ENCODE results near the gene ZRANB3.

ZRANB3 gene

DNA sequence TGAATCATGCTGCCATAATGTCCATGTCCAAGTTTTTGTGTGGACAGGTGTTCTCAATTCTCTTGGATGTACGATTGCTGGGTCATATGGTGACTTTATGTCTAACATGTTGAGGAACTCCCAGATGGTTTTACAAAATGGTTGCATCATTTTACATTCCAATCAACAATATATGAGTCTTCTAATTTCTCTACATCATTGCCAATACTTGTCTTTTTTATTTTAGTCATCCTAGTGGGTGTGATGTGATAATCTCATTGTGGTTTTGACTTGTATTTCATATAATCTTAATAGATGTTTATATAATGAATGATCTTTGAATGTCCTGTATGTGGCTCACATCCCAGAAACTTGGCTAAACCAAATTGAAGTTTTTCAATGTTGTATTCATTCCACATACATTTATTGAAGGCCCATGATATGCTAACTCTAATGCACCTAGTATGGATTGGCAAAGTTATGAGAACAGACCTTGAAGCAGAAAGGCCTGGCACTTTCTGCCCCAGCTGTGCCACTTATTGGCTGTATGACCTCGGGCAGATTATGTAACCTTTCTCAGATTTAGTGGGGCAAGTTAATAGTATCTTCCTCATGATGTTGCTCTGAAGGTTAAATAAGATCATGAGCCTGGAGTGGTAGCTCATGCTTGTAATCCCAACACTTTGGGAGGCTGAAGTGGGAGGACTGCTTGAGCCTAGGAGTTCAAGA is 273.5 kb downstream of the ZRANB3 start:
- Histone ChIP-seq H3K4me3 (ENCODE audit: low read depth, low read length) (no peak overlapping the region), H3K9me3 (ENCODE audit: severe bottlenecking) (no peaks in the 10 kb centered on the region), H3K36me3 (no peaks in the 10 kb centered on the region), H3K27ac (no peak overlapping the region), H3K27me3 (ENCODE audit: insufficient read depth, low read depth, severe bottlenecking) (no peaks in the 10 kb centered on the region)
- DNase-seq = no peak
- TF ChIP-seq, protein P1, sequence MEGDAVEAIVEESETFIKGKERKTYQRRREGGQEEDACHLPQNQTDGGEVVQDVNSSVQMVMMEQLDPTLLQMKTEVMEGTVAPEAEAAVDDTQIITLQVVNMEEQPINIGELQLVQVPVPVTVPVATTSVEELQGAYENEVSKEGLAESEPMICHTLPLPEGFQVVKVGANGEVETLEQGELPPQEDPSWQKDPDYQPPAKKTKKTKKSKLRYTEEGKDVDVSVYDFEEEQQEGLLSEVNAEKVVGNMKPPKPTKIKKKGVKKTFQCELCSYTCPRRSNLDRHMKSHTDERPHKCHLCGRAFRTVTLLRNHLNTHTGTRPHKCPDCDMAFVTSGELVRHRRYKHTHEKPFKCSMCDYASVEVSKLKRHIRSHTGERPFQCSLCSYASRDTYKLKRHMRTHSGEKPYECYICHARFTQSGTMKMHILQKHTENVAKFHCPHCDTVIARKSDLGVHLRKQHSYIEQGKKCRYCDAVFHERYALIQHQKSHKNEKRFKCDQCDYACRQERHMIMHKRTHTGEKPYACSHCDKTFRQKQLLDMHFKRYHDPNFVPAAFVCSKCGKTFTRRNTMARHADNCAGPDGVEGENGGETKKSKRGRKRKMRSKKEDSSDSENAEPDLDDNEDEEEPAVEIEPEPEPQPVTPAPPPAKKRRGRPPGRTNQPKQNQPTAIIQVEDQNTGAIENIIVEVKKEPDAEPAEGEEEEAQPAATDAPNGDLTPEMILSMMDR (IDR thresholded peaks at IDR 0.05; ENCODE audit: low read depth, low read length) = no peak

DNA sequence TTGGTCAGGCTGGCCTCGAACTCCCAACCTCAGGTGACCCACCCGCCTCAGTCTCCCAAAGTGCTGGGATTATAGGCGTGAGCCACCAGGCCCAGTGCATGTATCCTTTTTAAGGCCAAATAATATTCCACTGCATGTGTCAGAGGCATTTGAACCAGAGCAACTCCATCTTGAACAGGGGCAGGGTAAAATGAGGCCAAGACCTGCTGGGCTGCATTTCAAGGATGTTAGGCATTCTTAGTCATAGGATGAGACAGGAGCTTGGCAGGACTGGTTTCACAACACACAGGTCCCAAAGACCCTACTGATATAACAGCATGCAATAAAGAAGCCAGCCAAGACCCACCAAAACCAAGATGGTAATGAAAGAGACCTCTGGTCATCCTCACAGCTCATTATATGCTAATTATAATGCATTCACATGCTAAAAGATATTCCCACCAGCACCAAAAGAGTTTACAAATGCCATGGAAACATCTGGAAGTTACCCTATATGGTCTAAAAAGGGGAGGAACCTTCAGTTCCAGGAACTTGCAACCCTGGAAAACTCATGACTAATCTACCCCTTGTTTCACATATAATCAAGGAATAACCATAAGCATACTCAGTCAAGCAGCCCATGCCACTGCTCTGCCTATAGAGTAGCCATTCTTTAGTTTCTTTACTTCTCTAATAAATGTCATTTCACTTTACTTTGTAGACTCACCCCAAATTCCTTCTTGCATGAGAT is 274.3 kb downstream of the ZRANB3 start:
- H3K27ac ChIP-seq = no peak overlapping the region
- no peak overlapping the region for H3K4me3 ChIP-seq (ENCODE audit: low read depth, low read length)
- no peaks in the 10 kb centered on the region for H3K9me3 ChIP-seq (ENCODE audit: severe bottlenecking)

DNA sequence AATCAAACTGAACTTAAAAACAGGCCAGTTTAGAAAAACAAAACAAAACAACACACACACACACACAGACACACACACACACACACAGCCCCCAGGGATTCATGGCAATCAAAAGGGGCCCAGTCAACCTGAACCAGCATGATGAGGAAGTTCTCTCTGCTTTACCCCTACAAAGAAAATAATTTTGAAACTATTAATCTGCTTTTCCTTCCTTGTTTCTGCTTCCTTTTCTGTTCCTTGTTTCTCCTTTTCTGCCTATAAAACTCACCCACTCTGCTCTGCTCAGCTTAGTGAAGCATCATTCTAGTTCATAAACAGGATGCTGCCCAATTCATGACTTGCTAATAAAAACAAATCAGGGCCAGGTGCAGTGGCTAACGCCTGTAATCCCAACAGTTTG is 275.8 kb downstream of the ZRANB3 start:
- Histone ChIP-seq H3K27ac (no peak overlapping the region), H3K4me3 (ENCODE audit: low read depth, low read length) (no peak overlapping the region), H3K9me3 (ENCODE audit: severe bottlenecking) (no peaks in the 10 kb centered on the region), H3K36me3 (no peaks in the 10 kb centered on the region), H3K27me3 (ENCODE audit: insufficient read depth, low read depth, severe bottlenecking) (no peaks in the 10 kb centered on the region)
- DNase-seq = no peak
- TF ChIP-seq, protein P1 (IDR thresholded peaks at IDR 0.05; ENCODE audit: low read depth, low read length) = no peak

More for the DNA sequence above, 274.3 kb downstream of the ZRANB3 start:
- DNase-seq = no peak
- TF ChIP-seq, protein P1 (IDR thresholded peaks at IDR 0.05; ENCODE audit: low read depth, low read length) = no peak
- H3K36me3 ChIP-seq = no peaks in the 10 kb centered on the region
- H3K27me3 ChIP-seq (ENCODE audit: insufficient read depth, low read depth, severe bottlenecking) = no peaks in the 10 kb centered on the region

DNA sequence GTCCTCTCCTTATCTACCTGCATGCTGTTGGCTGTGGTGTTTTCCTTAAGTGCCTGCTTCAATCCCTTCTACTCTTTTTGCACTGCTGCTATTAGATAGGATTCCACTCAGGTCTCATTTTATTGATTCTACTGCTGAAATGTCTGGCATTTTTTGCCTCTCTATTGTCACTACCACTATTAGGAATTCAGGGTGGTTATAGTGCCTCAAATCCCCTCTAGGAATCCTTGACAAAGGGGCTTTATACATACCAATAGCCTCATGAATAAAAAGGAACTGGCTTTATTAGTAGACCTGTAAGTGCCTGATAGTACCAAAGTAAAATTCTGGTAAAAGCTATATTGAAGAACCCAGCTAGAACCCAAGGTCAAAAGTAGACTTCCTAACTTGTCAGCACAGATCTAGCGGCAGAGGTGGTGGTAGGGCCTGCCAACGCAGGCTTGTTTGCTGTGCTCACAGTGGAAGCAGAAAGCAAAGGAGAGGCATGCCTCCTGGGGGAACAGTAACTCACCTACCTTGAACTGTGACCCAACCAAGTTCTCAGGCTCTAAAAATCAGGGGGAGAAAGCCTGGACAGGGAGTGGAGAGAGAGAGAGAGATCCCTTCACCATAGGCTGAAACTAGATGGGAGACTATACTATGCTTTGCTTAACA is 278.1 kb downstream of the ZRANB3 start:
- Histone ChIP-seq H3K9me3 (ENCODE audit: severe bottlenecking) (no peaks in the 10 kb centered on the region), H3K27me3 (ENCODE audit: insufficient read depth, low read depth, severe bottlenecking) (no peaks in the 10 kb centered on the region), H3K27ac (no peak overlapping the region), H3K4me3 (ENCODE audit: low read depth, low read length) (no peak overlapping the region), H3K36me3 (no peaks in the 10 kb centered on the region)
- TF ChIP-seq, protein P1 (IDR thresholded peaks at IDR 0.05; ENCODE audit: low read depth, low read length) = no peak
- DNase-seq = no peak

DNA sequence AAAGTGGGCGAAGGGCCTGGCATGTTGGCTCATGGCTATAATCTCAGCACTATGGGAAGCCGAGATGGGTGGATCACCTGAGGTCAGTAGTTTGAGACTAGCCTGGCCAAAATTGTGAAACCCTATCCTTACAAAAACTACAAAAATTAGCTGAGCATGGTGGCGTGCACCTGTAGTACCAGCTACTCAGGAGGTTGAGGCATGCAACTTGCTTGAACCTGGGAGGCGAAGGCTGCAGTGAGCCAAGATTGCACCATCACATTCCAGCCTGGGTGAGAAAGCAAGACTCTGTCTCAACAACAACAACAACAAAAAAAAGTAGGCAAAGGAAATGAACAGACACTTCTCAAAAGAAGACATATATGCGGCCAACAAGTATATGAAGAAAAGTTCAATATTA is 282.4 kb downstream of the ZRANB3 start:
- H3K27ac ChIP-seq = no peak overlapping the region
- no peak overlapping the region for H3K4me3 ChIP-seq (ENCODE audit: low read depth, low read length)
- no peaks in the 10 kb centered on the region for H3K9me3 ChIP-seq (ENCODE audit: severe bottlenecking)
- no peaks in the 10 kb centered on the region for H3K36me3 ChIP-seq
- no peaks in the 10 kb centered on the region for H3K27me3 ChIP-seq (ENCODE audit: insufficient read depth, low read depth, severe bottlenecking)
- TF ChIP-seq, protein P1 (IDR thresholded peaks at IDR 0.05; ENCODE audit: low read depth, low read length) = no peak
- no peak for DNase-seq
